NCI-H1436 (cell line): ENCODE measurements around the gene OR9A4.

ENCODE experiments used
- DNase-seq: peaks from one replicate; lab custom pipeline; 2025; lab: John Stamatoyannopoulos, UW

The OR9A4 gene

DNA sequence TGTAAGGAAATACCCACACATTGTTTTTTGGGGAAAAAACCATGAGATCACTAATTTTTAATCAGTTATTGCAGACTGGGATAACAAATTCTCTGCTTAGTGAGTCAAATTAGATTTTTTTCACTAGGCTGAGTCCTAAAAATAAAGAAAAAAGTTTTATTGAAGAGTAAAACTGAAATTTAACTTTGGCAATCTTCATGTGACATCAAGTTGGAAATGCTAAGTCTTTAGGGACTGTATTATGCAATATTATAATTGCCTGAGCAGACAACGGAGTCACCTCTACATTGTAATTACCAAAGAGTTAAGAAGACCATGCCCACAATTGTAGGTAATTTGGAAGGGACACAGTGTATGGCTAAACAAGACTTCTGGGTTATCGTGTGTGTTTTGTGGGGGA lies 32.8 kb downstream of the OR9A4 start:
- no peak for DNase-seq

DNA sequence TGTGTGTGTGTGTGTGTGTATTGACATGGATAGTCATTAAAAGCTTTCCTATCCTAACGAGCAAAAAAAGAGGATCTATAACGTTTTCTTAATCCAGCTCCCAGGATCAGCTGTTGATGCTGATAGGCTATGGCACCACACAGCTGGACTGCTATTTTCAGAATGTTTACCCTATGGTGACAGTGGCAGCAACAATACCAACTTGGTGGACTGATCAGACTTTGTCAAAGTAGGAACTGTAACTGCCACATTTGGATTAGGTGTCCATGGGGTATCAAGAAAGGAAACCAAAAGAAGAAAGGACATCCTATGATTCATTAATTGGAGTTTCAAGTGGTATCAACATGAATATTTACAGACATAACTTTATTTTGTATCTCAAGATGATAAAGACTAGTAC lies 33.3 kb downstream of the OR9A4 start:
- DNase-seq = no peak

DNA sequence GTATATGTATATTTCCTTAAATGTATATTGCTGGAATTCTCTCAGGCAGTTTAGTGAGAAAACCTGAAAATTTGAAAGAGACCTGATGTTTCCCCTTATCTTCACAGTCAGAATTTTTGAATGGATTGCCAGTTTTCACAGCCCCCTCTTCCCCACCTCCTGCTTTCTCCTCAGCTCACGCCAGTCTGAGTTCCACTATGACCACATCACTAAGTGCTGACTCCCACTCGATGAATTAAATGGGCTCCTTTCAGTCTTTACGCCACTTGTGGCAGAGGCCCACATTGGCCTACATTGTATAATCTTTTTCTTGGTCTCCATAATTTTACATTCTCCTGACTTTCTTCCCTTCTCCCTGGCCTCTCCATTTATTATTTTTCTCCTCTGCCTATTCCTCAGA lies 33.7 kb downstream of the OR9A4 start:
- DNase-seq = no peak

DNA sequence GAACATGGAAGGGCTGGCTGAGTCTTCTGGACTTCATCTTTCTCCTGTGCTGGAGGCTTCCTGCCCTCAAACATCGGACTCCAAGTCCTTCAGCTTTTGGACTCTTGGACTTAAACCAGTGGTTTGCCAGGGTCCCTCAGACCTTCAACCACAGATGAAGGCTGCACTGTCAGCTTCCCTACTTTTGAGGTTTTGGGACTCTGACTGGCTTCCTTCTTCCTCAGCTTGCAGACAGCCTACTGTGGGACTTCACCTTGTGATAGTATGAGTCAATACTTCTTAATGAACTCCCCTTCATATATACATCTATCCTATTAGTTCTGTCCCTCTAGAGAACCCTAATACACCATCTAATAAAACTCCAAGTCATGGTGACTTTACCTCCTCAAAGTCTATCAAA lies 34.6 kb downstream of the OR9A4 start:
- DNase-seq = no peak

DNA sequence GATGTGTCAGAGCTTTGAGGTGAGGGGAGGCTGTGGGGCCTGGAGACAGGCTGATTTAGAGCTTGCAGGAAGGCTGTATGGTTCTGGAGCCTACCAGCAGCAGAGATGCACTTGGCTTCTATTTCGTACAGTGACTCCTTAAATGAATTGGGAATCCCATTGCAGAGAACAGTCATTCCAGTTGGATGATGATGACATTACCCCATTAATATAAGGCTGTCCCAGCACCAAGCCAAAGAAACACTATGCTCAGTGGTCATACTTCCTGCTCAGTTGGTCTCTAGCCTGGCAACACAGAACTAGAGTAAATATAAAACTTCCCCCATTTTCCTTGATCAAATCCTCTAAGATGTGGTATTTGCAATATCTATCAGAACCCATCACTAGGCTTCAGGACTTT lies 36.3 kb downstream of the OR9A4 start:
- no peak for DNase-seq

DNA sequence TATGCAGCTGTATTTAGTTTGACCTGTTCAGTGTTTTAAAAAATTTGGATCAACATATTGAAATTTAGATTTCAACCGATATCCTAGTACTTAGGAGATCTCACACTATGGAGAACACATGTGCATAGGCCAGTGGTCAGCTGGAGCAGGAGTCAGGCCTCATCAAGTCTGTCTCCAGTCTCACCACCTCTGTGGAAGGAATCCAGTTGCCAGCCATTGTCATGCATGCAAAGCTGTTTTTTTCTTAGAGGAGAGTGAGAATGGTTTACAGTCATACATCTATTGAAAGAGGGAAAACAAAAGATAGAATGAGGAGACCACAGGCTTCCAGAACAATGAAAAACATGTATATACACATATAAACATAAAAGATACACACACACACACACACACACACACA lies 38.1 kb downstream of the OR9A4 start:
- DNase-seq = no peak

DNA sequence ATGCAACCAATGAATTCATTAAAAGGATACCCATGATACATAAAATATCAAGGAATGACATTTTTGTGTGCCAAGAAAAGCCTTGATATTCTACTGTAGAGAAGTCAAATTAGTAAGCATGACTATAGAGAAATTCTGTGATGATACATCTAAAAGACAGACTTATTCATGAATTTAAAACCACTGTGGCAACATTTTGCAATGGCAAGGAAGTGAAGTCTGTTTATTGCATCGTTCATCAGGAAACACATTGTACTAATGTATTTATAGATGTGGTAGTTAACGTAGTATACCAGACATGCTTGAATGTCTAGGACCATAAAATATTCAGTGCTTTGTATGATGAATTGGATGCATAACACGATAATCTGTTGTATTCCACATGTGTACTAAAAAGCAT lies 39.9 kb downstream of the OR9A4 start:
- DNase-seq = no peak

DNA sequence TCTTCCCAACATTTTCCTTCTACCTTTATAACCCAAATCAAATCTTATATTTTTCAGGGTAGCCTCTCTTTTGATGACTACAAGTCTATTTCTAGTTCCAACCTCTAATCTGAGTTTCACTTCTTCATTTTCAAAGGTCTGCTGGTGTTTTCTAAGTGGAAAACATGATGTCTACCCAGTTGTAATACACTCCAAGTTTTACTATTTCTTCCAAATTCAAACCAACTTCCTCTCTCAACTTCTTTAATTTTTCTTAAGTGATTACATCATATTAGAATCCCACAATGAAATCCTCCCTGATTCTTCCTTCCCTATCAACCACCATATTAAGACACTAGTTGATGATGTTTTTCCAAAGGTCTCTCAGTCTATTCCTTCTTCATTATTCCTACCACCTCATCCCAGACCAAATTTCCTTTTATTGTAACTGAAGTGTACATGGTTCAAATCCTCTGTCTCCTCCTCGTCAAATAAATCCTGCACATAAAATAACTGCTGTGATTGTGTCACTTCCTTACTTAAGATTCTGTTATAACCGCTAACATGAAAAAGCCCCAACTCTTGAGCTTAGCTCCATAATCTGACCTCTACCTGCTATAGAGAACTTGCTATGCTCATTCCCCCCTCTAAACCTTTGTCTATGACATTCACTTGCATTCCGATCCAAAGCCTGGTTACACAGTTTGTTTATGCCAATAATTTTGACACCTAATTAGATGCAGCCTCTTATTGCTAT lies 44.7 kb downstream of the OR9A4 start:
- DNase-seq = no peak
